K562 (cell line): Measurements from ENCODE around the gene RALY. TPM values are rescaled to one million over a fixed set of nuclear protein-coding genes. Genes with fewer than 3 reads are reported as not detected.

Experiments used
- EHMT2 ChIP-seq: fragments of 450-650 bp; IDR thresholded peaks from 2 replicates; pipeline ENCODE4 v1.6.1; 2018; ENCODE audit warnings: antibody characterized with exemption
- EP300 ChIP-seq: IDR thresholded peaks from 2 replicates; pipeline ENCODE4 v1.6.1; 2012; ENCODE audit warnings: low read length, improper control_type of control experiment
- FOXO4 ChIP-seq: fragments of 450-650 bp; formaldehyde crosslinking; IDR thresholded peaks from 2 replicates; pipeline ENCODE4 v1.4.0; 2020; ENCODE audit warnings: mild to moderate bottlenecking, moderate library complexity
- GTF2F1 ChIP-seq: IDR thresholded peaks from 2 replicates; pipeline ENCODE4 v1.6.1; 2011; ENCODE audit warnings: low read depth, low read length, improper control_type of control experiment
- HDAC2 ChIP-seq: fragments of 450-650 bp; IDR thresholded peaks from 2 replicates; pipeline ENCODE4 v1.6.1; 2016; ENCODE audit warnings: mild to moderate bottlenecking
- LEF1 ChIP-seq: fragments of 450-650 bp; IDR thresholded peaks from 2 replicates; pipeline ENCODE4 v1.6.1; 2016; ENCODE audit warnings: mild to moderate bottlenecking
- MYC ChIP-seq, 2 experiments: fragments of 250-450 bp in 1 of 2; sonication (Bioruptor Pico) in 1 of 2; IDR thresholded peaks; 2 replicates each; pipeline versions ENCODE4 v1.5.1 to v1.6.1; 2012 to 2021; ENCODE audit warnings: low read depth in 2 of 2, borderline replicate concordance in 1 of 2, improper control_type of control experiment in 1 of 2, low read length in 1 of 2, mild to moderate bottlenecking in 1 of 2, moderate library complexity in 1 of 2
- PHF8 ChIP-seq: fragments of 200-600 bp; sonication (generic); IDR thresholded peaks from 2 replicates; pipeline ENCODE4 v1.6.1; 2012; ENCODE audit warnings: mixed run types, mild to moderate bottlenecking, inconsistent platforms, low read length, moderate library complexity, borderline replicate concordance
- POLR2G ChIP-seq: fragments of 200-400 bp; formaldehyde crosslinking; IDR thresholded peaks from 2 replicates; pipeline ENCODE4 v1.6.1; 2017; ENCODE audit warnings: low read depth, mild to moderate bottlenecking, antibody characterized with exemption, low read length, moderate library complexity
- PTRF ChIP-seq: fragments of 450-650 bp; IDR thresholded peaks from 2 replicates; pipeline ENCODE4 v1.6.1; 2016; ENCODE audit warnings: mild to moderate bottlenecking, missing genetic modification characterization, missing compliant biosample characterization
- RBM14 ChIP-seq: fragments of 200-400 bp; formaldehyde crosslinking; IDR thresholded peaks from 2 replicates; pipeline ENCODE4 v1.6.1; 2018; ENCODE audit warnings: low read depth, mild to moderate bottlenecking, low read length, moderate library complexity, borderline replicate concordance; ENCODE audit not compliant: insufficient read depth
- THAP12 ChIP-seq: fragments of 250-450 bp; sonication (Bioruptor Pico); IDR thresholded peaks from 2 replicates; pipeline ENCODE4 v1.9.0; 2021; ENCODE audit warnings: mild to moderate bottlenecking, inconsistent platforms
- XRCC3 ChIP-seq: fragments of 450-650 bp; IDR thresholded peaks from 2 replicates; pipeline ENCODE4 v1.6.1; 2017; ENCODE audit warnings: mild to moderate bottlenecking, moderate library complexity
- ZKSCAN1 ChIP-seq: fragments of 150-350 bp; IDR thresholded peaks from 2 replicates; pipeline ENCODE4 v1.6.1; 2016; ENCODE audit warnings: low read depth, low read length
- ZNF217 ChIP-seq: sonication (generic); formaldehyde crosslinking; IDR thresholded peaks from 2 replicates; pipeline ENCODE4 v1.8.0; 2022; ENCODE audit warnings: mild to moderate bottlenecking, missing genetic modification reagents
- ZNF24 ChIP-seq: fragments of 450-650 bp; IDR thresholded peaks from 2 replicates; pipeline ENCODE4 v1.6.1; 2016
- ZNF263 ChIP-seq: sonication (generic); formaldehyde crosslinking; IDR thresholded peaks from 2 replicates; pipeline ENCODE4 v1.8.0; 2022; ENCODE audit warnings: mild to moderate bottlenecking, missing genetic modification reagents, borderline replicate concordance
- ZNF639 ChIP-seq, 2 experiments: fragments of 200-800 bp in 1 of 2; sonication (Bioruptor generic) in 1 of 2; sonication (generic) in 1 of 2; formaldehyde crosslinking in 1 of 2; IDR thresholded peaks in 1 of 2; conservative IDR thresholded peaks in 1 of 2; 2 replicates each; pipeline versions ENCODE4 v1.5.0 to v1.6.1; 2016 to 2020; ENCODE audit warnings: missing compliant biosample characterization in 1 of 2, missing genetic modification characterization in 1 of 2, missing genetic modification reagents in 1 of 2
- ZNF75A ChIP-seq: fragments of 450-650 bp; formaldehyde crosslinking; IDR thresholded peaks from 2 replicates; pipeline ENCODE4 v1.4.0; 2020; ENCODE audit warnings: mild to moderate bottlenecking
- polyA plus RNA-seq, 8 experiments: library from polyadenylated mRNA; depleted of rRNA in 4 of 8; stranded (reverse) in 5 of 8; unstranded in 3 of 8; fragments of >200 nt; fragmentation: Nextera tagmentation in 2 of 8; fragmentation: Illumina TruSeq in 1 of 8; extraction: Ambion mirVana in 2 of 8; extraction: Trizol in 1 of 8; gene quantifications; 2 replicates each; pipeline versions ENCODE4 v1.2.1 to v1.2.3, GENCODE V29; 2011 to 2014; ENCODE audit warnings: inconsistent platforms in 1 of 8, missing spikeins in 1 of 8
- total RNA-seq, 7 experiments: library from RNA; depleted of rRNA in 6 of 7; stranded (reverse); fragments of >200 nt in 6 of 7; fragmentation: Illumina TruSeq in 2 of 7; extraction: Trizol in 2 of 7; gene quantifications; 2 replicates each; pipeline versions ENCODE4 v1.2.1 to v1.2.3, GENCODE V29; 2011 to 2021; ENCODE audit warnings: low replicate concordance in 1 of 7

RALY gene
- total and polyA plus RNA-seq, 9 of the 15 experiments (the other 6 are each of a cell fraction or from before 2014, with no cell fraction given): 0.80 to 207 (median 128) TPM

- TF ChIP-seq PTRF (tag) (no peak), ZKSCAN1 (no peak), RBM14 (0 out of 2 replicates have a peak, but pooled peaks have one; percentile 5), GTF2F1 (no peak), THAP12 (no peak), FOXO4 (no peak), MYC (IDR thresholded peaks at IDR 0.05; ENCODE audit: low read depth, low read length) (no peak), MYC (CRISPR knock-in tag; IDR thresholded peaks at IDR 0.05; ENCODE audit: borderline replicate concordance, low read depth) (0 out of 2 replicates have a peak, but pooled peaks have one; percentile 3), EHMT2 (no peak), EP300 (no peak; the same call in 1 of the 2 replicates), ZNF75A (no peak), LEF1 (no peak), ZNF263 (CRISPR knock-in tag) (no peak), ZNF639 (CRISPR knock-in tag; conservative IDR thresholded peaks at IDR 0.05 in 1 of 2, IDR thresholded peaks at IDR 0.05 in 1 of 2) (peak in 1 of 2 experiments; percentile 5; a peak in 1 of 4 replicates), ZNF217 (CRISPR knock-in tag) (no peak), HDAC2 (no peak; the same call in 1 of the 2 replicates), PHF8 (peak; percentile 47; the same call in 1 of the 2 replicates), POLR2G (peak; percentile 68), ZNF24 (no peak), XRCC3 (no peak)
Observed at GRCh38 chr20:33994222-33994913, 657 bp downstream of the RALY start (continued).
